Progenitor cell of endocrine pancreas (in vitro differentiated cells): ENCODE data around the gene SLC38A8. TPM values are rescaled to one million over a fixed set of nuclear protein-coding genes. Genes with fewer than 3 reads are reported as not detected.

Source experiments
- DNase-seq: peaks from one replicate; pipeline ENCODE4 v3.0.0; 2021; ENCODE audit warnings: low spot score; ENCODE audit not compliant: unreplicated experiment
- H3K27ac Mint-ChIP-seq: 2 replicates; pipeline ENCODE4 v1.8.0; 2021; ENCODE audit warnings: mild to moderate bottlenecking, moderate library complexity, mixed read lengths
- H3K27me3 Mint-ChIP-seq: 2 replicates; pipeline ENCODE4 v1.8.0; 2021; ENCODE audit warnings: mixed read lengths
- H3K36me3 Mint-ChIP-seq: 2 replicates; pipeline ENCODE4 v1.8.0; 2022; ENCODE audit warnings: mixed read lengths; ENCODE audit not compliant: insufficient read depth
- H3K4me1 Mint-ChIP-seq: 2 replicates; pipeline ENCODE4 v1.8.0; 2021; ENCODE audit warnings: low read depth, mixed read lengths
- H3K4me3 Mint-ChIP-seq: 2 replicates; pipeline ENCODE4 v1.8.0; 2021; ENCODE audit warnings: low read depth, mild to moderate bottlenecking, moderate library complexity, mixed read lengths
- H3K9me3 Mint-ChIP-seq: 2 replicates; pipeline ENCODE4 v1.8.0; 2021; ENCODE audit warnings: low read depth, mixed read lengths
- CTCF ChIP-seq: fragments of 200-600 bp; sonication (generic); IDR thresholded peaks from one replicate; pipeline ENCODE4 v1.5.0; 2021; ENCODE audit warnings: antibody characterized with exemption, mild to moderate bottlenecking; ENCODE audit not compliant: unreplicated experiment
- total RNA-seq: library from RNA; stranded (reverse); gene quantifications from 2 replicates; pipeline ENCODE4 v1.2.1, GENCODE V29; 2021

SLC38A8 gene
- total RNA-seq, 1 donor from 2014 or later, result 0.24 TPM

GRCh38 chr16:84054916-84055315, 12.3 kb upstream of the SLC38A8 start:
- no peak overlapping the region for H3K4me3 Mint-ChIP-seq
- TF ChIP-seq CTCF, result no peak
- no peaks in the 10 kb centered on the region for H3K4me1 Mint-ChIP-seq
- no peak overlapping the region for H3K27ac Mint-ChIP-seq
- DNase-seq, result no peak
- no peaks in the 10 kb centered on the region for H3K27me3 Mint-ChIP-seq
- peaks cover 34% of the 10 kb centered on the region for H3K36me3 Mint-ChIP-seq
- no peaks in the 10 kb centered on the region for H3K9me3 Mint-ChIP-seq

- no peak for DNase-seq
- no peak overlapping the region for H3K27ac Mint-ChIP-seq
- no peaks in the 10 kb centered on the region for H3K4me1 Mint-ChIP-seq
- H3K4me3 Mint-ChIP-seq, result no peak overlapping the region
- H3K27me3 Mint-ChIP-seq, result no peaks in the 10 kb centered on the region
- TF ChIP-seq CTCF, result no peak
- H3K9me3 Mint-ChIP-seq, result no peaks in the 10 kb centered on the region
- H3K36me3 Mint-ChIP-seq, result peaks cover 32% of the 10 kb centered on the region
Measured at GRCh38 chr16:84054271-84054670, 11.7 kb upstream of the SLC38A8 start.

- Mint-ChIP-seq H3K27me3 (no peaks in the 10 kb centered on the region), H3K27ac (no peak overlapping the region), H3K4me1 (peaks cover 3% of the 10 kb centered on the region), H3K36me3 (peaks cover 29% of the 10 kb centered on the region), H3K9me3 (no peaks in the 10 kb centered on the region), H3K4me3 (no peak overlapping the region)
- TF ChIP-seq CTCF, result no peak
- DNase-seq, result no peak
Measured at GRCh38 chr16:84053237-84053636, 10.6 kb upstream of the SLC38A8 start.

- Mint-ChIP-seq H3K4me1 (peaks cover 5% of the 10 kb centered on the region), H3K27ac (no peak overlapping the region), H3K9me3 (no peaks in the 10 kb centered on the region), H3K36me3 (peaks cover 25% of the 10 kb centered on the region), H3K4me3 (no peak overlapping the region), H3K27me3 (peaks cover under 1% of the 10 kb centered on the region)
- DNase-seq, result no peak
- TF ChIP-seq CTCF, result no peak
Measured at GRCh38 chr16:84052071-84052622, 9.6 kb upstream of the SLC38A8 start.

- peaks cover 5% of the 10 kb centered on the region for H3K4me1 Mint-ChIP-seq
- H3K27ac Mint-ChIP-seq, result no peak overlapping the region
- peaks cover 2% of the 10 kb centered on the region for H3K27me3 Mint-ChIP-seq
- no peak overlapping the region for H3K4me3 Mint-ChIP-seq
- TF ChIP-seq CTCF, result no peak
- peaks cover 20% of the 10 kb centered on the region for H3K36me3 Mint-ChIP-seq
- H3K9me3 Mint-ChIP-seq, result no peaks in the 10 kb centered on the region
- no peak for DNase-seq
Measured at GRCh38 chr16:84050316-84050715, 7.7 kb upstream of the SLC38A8 start.
